Islet of Langerhans (tissue), 1 donor: ENCODE results near the gene ADGRL3.
"Not testable (repeated sequence)": the region's sequence is repeated elsewhere in the genome, so short reads cannot be mapped to it uniquely, and the experiment has no call there.

Source experiments
- FAIRE-seq: peaks from one replicate; lab custom pipeline; 2011; peaks lifted over from hg19 to GRCh38; lab: Jason Lieb, UNC

Gene ADGRL3

GRCh38 chr4:61646746-61647350 is 446.7 kb downstream of the ADGRL3 start:
- not testable (repeated sequence) for FAIRE-seq

DNA sequence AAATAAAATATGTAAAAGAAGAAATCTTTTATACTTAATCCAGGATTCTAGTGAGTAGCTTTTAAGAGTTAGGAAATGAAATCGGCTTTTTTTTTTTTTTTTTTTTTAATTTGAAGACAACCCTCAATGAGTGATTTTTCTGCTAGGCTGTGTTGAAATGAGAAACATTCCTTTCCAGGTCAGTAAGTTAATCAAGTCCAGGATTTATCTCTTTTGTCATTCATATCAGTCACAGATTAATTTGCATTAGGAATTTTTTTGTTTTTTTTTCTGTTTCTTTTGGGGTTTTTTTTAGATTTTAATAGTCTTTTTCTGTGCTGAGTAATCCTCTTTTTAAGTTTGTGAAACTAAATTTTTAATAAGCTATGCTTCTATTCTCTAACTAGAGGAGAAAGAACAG is 448.1 kb downstream of the ADGRL3 start:
- no peak for FAIRE-seq

DNA sequence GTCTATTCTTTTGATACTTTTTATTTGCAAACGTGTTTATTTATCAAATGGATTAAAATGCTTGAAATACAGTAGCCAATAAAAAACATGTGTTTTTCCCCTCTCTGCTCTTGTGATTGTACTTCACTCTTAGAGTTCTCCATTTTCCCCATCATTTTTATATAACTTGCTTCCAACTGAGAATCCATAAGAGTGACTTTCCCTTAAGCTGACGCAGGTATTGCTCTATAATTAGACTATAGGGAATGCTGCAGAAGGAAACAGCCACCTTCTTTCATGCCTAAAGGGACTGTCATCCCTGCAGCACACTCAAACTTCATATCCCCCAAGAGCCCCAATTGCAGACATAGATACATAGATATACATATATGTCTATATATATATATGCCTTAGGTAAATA is 456.9 kb downstream of the ADGRL3 start:
- no peak for FAIRE-seq

DNA sequence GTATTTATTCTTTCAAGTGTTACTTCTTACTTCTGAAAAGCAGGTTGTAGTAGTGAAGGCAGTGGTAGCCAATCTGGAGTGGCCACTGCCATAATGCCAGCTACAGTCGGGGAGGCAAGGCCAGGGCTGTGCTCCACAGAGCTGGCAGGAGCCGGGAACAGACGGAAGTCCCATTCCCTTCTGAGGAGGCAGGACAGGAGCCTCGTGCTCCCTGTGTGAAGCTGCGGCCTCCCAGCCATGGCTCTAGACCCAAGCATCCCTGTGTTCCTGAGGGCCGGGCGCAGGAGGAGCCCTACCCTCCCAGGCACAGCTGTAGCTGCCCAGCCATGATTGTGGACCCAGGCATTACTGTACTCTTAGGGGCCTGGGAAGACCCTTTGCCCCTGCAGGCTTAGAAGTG is 461.8 kb downstream of the ADGRL3 start:
- no peak for FAIRE-seq

DNA sequence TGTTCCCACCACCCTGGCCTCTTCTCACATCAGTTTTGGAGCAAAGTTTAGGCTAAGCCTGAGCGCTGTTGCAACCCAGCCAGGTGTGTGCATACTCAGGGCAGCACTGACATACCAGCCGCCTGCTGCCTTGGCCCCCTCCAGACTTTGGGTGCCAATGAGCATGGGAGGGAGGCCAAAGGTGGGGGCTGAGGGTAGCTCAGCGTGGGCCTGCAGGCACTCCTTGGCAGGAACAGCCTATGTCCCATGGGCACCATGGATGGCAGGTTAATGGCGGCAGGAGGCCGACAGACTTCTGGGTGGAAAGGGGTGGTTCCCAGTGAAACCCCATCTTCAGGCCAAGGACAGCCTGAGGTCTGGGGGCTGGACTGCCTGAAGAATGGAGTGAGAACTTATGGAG is 462.2 kb downstream of the ADGRL3 start:
- FAIRE-seq = no peak

GRCh38 chr4:61663310-61663709 is 463.2 kb downstream of the ADGRL3 start:
- FAIRE-seq = no peak

GRCh38 chr4:61665649-61666048 is 465.5 kb downstream of the ADGRL3 start:
- FAIRE-seq = no peak

- no peak for FAIRE-seq
These were observed 466.1 kb downstream of the ADGRL3 start for GRCh38 chr4:61666244-61666643.

GRCh38 chr4:61671599-61671998 is 471.5 kb downstream of the ADGRL3 start:
- FAIRE-seq = no peak

GRCh38 chr4:61675464-61675863 is 475.3 kb downstream of the ADGRL3 start:
- no peak for FAIRE-seq

- FAIRE-seq = no peak
These were observed 478.2 kb downstream of the ADGRL3 start for GRCh38 chr4:61678297-61678696.

GRCh38 chr4:61693520-61693919 is 493.4 kb downstream of the ADGRL3 start:
- FAIRE-seq = no peak

DNA sequence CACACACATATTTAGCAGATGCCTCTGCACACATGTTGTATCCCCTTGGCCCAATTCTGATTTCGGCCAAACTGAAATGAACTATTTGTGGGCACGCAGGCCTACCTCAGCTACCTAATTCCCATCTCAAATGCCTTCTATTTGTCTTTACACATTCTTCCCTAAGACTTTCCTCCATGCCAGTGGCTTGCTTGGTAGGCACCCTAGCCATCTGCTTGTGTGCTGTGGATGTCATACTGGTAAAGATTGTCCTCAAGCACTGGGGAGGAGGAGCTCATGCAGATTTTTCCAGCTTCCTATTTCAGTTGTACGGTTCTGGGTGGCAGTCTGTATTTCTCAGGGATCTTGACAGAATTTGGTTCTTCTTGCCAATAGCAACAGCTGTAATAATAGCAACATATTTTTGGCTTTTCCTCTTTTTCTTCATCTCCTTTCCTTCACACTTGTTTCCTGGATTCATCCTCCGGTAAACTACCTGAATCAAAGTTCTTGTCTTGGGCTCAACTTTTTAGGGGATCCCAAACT is 514.3 kb downstream of the ADGRL3 start:
- no peak for FAIRE-seq

GRCh38 chr4:61716426-61716825 is 516.3 kb downstream of the ADGRL3 start:
- no peak for FAIRE-seq

GRCh38 chr4:61723492-61723891 is 523.4 kb downstream of the ADGRL3 start:
- no peak for FAIRE-seq

- no peak for FAIRE-seq
These were observed 527.2 kb downstream of the ADGRL3 start for GRCh38 chr4:61727286-61727685.

GRCh38 chr4:61734409-61734808 is 534.3 kb downstream of the ADGRL3 start:
- FAIRE-seq = no peak

- FAIRE-seq = no peak
These were observed 539.8 kb downstream of the ADGRL3 start for GRCh38 chr4:61739887-61740286.

DNA sequence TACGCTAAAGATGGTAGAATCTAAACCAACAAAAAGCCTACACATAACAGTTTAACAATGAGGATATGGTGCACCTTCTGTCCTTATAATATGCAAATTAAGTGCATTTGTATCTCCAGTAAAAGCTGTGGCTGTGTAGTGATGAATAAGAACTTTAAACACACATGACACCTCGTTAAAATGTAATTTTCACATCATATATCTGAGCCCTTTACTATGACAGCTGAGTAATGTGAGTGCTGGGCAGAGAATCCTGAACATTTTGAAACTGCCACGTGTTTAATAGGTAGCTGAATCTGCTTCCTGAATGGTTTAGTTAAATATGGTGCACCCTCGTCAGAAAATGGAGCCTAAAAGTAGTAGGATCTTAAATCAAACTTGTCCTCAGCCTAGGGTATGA is 540.8 kb downstream of the ADGRL3 start:
- FAIRE-seq = no peak

- FAIRE-seq = no peak
These were observed 541.4 kb downstream of the ADGRL3 start for GRCh38 chr4:61741327-61742096.

- no peak for FAIRE-seq
These were observed 550.7 kb downstream of the ADGRL3 start for GRCh38 chr4:61750810-61751209.

- no peak for FAIRE-seq
These were observed 552.5 kb downstream of the ADGRL3 start for GRCh38 chr4:61752617-61753016.

DNA sequence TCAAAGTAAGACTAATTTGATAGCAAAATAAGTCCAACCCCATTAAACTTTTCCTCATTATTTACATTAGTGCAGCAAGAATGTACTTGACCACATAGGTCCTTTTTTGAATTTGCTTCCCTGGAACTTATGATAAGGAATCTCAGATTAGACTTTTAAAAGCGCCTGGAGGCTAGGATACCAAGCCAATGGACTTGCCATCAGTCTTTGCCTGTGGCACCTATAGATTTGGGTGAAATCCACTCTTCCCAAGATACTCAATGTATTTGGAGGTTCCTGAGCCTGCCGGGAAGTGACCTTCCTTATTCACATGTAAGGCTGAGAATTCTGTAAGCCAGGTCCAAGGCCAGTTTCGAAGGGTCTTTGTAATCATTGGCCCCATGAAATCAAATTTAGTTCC is 553.6 kb downstream of the ADGRL3 start:
- FAIRE-seq = no peak

GRCh38 chr4:61756937-61757336 is 556.8 kb downstream of the ADGRL3 start:
- FAIRE-seq = not testable (repeated sequence)
